Mammary epithelial cell (primary cell): ENCODE data around the gene LRGUK.

ENCODE experiments used
- CTCF ChIP-seq, 2 donors: IDR thresholded peaks in 1 of 2; conservative IDR thresholded peaks in 1 of 2; 2 replicates each; pipeline ENCODE4 v1.5.1; 2011 to 2012; ENCODE audit warnings: inconsistent platforms in 2 of 2, low read length in 2 of 2, mild to moderate bottlenecking in 2 of 2, control low read depth in 1 of 2, low read depth in 1 of 2; ENCODE audit not compliant: insufficient read depth in 1 of 2; ENCODE audit errors: extremely low read depth in 1 of 2
- EZH2 ChIP-seq: IDR thresholded peaks from 2 replicates; pipeline ENCODE4 v1.6.1; 2012; ENCODE audit warnings: low read length, inconsistent platforms, borderline replicate concordance

GRCh38 chr7:134098072-134098471, 29.1 kb upstream of the LRGUK start:
- TF ChIP-seq CTCF (conservative IDR thresholded peaks at IDR 0.05 in 1 of 2, IDR thresholded peaks at IDR 0.05 in 1 of 2; ENCODE audit: extremely low read depth in 1 of 2, insufficient read depth in 1 of 2, low read depth in 1 of 2, low read length in 2 of 2), result no peak
- TF ChIP-seq EZH2, result no peak
